ENCODE data around the gene PUDP.

- TF ChIP-seq EZH2 (IDR thresholded peaks at IDR 0.05) (no peak), POLR2AphosphoS5 (IDR thresholded peaks at IDR 0.05; ENCODE audit: borderline replicate concordance, low read depth, low read length) (no peak)
Measured at GRCh38 chrX:7179446-7179845, 31.5 kb upstream of the PUDP start.

Measured in SK-N-MC (cell line).